Measurements from ENCODE around the gene KRT26.

The KRT26 gene

DNA sequence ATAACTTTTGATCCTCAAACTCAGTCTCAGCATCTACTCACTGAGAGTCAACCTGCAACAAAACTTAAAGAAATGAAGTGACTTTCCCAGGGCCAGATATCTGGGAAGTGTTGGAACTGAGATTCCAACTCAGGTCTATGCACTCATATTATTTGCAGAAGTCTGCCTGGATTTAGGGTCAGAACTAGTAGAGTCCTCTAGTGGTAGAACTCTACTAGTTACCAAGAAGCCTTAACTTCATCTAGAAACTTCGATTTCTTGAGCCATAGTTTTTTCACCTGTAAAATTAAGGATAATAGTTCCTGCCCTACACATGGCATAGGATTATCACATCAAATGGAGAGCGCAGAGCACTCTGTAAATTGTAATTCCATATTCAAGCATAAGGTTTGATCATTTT is 45.1 kb downstream of the KRT26 start:
- no peak for DNase-seq (ENCODE audit: low spot score)

DNA sequence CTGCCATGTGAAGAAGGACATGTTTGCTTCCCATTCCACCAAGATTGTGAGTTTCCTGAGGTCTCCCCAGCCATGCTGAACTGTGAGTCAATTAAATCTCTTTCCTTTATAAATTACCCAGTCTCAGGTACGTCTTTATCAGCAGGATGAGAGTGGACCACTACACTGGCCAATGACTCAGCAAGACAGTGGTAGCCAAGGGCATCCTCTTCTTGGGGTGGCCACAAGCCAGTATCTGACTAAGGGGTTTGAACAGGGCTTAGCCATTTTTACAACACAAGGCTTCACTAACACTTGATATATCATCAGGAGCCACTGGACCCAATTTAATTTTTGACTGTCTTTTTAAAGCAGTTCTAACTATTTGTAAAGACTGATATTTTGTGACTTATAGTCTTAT is 47.3 kb downstream of the KRT26 start:
- DNase-seq (ENCODE audit: low spot score) = no peak

DNA sequence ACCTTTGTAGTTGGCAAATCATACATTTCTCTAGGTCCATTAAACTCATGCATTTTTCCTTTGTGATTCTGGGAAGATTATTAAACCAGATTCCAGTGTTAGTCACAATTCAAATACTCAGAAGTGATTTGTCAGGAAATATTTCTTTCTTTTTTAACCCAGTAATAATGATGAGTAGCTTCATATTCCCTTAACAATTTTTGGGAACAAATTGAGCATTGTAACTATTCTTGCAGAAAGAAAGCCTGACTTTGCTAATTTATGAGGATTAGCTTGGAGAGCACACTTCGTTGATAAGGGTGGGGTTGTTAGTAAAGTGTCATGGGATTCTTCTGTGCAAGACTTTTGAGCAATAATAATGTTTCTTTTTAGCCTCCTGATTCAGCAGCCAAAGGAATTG is 49.8 kb downstream of the KRT26 start:
- DNase-seq (ENCODE audit: low spot score) = no peak

DNA sequence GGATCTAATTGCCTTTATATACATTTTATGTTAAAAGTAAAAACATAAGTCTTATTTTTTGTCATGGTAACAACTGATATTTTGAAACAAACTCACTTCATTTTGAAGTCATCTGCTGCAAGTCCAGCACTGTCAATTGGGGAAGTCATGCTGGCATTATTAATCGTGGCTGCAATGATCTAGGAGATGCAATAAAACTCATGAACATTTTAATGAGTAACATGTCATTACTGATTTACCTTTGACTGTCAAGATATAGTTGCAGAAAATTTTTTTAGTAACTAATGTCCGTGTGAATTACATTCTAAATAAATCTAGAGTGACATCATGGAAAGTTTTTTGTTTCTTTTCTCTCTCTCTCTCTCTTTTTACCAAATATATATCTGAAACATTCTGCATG is 51.1 kb downstream of the KRT26 start:
- no peak for DNase-seq (ENCODE audit: low spot score)

DNA sequence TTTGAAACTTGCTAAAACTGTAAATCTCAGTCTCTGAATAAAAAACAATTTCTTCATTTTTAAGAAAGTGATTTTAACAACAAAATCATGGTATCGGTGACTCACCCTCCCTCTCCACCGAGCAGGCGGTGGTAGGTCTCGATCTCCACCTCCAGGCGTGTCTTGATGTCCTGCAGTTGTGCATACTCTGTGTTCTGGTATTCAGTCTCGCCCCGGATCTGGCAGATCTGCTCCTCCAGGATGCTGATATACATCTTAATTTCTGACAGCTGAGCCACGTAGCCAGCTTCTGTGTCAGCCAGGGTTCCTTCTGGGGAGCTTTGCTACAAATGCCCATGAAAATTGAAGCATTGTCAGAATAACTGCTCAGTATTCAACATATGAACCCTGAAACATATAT is 53.1 kb downstream of the KRT26 start:
- DNase-seq (ENCODE audit: low spot score) = no peak

DNA sequence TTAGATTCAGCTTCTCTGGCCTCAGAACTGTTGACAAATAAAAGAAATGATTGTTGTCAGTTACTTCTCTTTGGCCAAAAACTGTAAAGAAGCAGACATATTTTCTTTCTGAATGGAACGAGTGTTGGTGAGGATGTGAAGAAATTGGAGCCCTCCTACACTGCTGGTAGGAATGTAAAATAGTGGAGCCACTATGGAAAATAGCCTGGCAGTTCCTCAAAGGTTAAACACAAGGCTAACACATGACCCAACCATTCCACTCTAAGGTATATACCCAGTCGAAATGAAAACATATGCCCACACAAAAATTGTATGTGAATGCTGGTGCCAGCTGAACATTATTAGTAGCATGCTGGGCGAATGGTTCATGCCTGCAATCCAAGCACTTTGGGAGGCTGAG is 54.2 kb downstream of the KRT26 start:
- DNase-seq (ENCODE audit: low spot score) = no peak
